Measurements from ENCODE around the gene NEXN.
"Not testable (repeated sequence)": the region's sequence is repeated elsewhere in the genome, so short reads cannot be mapped to it uniquely, and the experiment has no call there.

The NEXN gene

DNA sequence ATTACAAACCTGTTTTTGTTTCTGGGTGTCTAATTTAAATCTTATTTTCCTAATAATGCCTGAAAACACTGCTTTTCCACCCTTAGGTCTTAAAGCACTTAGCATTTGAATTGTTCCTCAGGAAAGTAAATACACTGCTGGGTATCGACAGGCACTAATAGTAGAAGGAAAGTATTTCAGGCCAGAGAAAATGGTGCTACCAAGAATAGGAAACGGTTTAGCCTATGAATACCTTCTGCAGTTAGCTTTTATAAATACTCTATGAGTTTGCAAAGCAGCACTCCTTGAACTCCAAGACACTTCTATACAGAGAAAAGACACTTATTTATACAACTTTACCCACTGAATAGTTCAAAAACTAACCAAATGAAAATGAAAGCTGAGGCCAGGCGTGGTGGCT is 83.7 kb downstream of the NEXN start:
- DNase-seq = no peak

DNA sequence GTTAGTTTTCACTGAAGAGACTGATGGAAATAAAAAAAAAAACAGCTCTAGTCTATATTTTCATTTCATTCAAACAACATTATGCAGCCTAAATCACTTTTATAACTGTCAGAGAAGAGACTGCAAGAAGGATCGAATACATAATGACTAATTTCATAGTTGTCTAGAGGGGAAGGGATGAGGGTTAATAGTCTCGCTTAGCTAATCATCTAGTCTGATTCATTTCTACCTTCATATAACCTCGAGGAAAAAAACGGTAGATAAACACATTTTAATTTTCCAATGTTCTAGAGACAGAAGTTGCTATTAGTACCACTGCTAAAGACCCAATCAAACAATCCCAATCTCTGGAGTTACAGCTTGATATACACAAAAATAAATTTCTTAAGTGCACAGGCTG is 87.0 kb downstream of the NEXN start:
- no peak for DNase-seq

DNA sequence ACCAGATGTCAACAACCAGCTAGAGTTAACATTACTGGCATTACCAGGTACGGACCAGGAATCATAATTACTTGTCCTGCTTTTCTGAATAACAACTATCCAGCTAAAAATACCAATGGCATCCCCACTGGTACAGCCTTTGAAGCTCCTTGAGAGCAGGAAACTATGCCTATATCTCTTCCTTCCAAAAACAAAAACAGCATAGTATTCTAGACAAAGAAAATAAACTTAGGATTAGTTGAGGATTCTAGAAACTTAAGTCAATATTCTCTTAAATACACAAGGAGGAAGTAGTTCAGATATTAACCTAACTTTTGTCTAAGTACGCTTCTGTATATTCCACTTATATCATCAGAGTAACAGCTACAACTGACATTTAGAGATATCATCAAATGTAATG is 87.5 kb downstream of the NEXN start:
- no peak for DNase-seq

DNA sequence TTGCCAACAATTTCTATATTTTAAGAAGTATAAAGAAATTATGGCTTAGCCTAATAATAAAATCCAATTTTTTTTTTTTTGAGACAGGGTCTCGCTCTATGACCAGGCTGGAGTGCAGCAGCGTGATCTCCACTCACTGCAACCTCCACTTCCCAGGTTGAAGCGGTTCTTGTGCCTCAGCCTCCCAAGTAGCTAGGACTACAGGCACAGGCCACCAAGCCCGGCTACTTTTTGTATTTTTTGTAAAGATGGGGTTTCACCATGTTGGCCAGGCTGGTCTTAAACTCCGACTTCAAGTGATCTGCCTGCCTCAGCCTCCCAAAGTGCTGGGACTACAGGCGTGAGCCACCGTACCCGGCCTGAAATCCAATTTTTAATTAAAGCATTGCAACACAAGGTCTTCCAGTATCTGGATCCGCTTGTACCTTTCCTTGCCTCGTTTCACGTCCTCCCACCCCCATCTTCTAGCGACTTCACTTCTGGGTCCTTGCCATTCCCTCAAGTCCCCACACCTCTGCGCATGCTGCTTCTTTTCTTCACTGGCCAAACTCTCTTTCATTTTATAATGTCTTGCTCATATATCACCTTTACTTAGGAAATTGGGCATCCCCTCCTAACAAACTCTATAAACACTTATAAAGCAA is 88.1 kb downstream of the NEXN start:
- no peak for DNase-seq

DNA sequence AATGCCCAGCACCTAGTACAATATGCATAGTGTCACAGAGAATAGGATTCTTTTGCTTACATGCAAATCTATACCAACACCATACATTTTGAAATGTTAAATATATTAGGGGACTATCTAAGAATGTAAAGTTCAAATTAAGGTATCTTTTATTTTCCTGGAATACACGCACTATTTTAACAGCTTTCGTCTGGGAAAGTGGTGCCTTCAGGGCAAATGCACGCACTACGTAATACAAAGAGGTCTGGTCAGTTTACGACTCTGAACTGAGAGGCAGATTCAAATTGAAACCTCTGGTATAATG is 89.5 kb downstream of the NEXN start:
- DNase-seq = no peak

DNA sequence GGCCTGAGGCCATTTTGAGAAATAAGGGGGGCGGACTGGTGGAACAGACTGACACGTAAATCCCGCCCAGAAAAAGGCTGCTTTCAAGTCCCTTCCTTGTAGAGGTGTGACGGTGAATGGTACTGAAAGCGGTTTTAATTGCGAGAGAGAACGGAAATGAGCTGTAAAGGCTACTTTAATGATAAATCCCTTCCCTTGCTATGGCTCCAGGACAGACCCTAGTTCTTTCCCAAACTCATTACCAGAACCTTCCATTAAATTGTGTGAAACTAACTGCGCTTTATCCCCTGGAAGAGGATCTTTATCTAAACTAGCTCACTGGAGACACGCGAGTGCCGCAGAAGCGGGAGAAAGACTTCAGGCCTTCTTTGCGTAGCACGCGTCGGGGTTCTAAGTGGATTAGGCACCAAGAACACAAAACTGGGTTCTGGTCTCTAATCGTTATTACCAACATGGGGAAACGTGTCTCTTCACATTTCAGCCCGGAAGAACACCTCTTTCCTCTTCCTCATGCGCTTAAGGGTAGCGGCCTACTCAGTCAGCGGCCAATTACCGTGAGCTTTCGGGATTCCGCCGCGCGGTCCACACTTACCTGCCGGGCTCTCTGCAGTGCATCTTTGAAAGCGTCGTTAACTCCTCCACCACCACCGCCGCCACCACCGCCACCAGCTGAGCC is 90.0 kb downstream of the NEXN start:
- DNase-seq = peak; percentile 85

DNA sequence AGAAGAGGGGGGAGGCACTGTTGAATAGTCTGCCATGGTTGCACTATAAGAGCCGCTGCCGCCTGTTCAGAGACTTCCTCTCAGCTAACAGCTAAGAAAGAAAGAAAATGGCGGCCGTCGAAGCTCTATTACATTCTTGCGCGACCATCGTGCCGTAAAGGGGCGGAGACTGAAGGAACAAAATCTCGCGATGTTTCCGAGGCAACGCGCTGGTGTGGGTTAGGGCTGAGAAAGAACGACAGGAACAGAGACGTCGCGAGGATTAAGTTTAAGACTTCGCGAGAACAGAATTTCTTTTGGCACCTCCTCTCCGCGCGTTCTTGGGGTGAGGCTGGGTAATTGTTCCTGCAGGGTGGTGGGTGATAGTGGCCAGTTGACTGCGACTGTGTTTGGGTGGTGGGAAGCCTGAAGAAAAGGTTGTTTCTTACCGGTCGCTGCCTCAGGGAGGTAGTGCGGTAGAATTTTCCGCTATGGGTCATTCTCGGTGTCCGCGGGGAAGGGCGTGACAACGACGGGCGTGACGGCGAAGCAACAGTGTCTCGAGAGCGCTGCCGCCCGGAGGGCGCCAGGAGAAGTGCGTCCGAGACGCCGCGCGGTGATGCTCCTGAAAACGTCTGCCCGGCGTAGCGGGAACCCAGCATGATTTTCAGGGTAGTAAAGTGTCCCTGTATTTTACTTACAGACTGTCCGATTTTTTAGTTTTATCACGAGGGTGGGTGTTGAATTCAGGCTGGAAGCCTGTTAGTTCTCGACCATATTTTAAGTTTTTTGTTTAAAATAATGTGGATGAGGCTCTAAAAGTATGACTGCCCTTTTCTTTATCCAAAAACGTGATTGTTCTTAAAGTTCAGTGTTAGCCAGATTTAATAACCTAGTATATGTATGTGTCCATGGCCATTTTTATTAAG is 90.8 kb downstream of the NEXN start, which contains the start of gene FUBP1:
TSS of gene FUBP1 (minus strand) at position 104 of the 908 bp plus-strand sequence. CDS start at position 36, 68 bp downstream.
- DNase-seq = peak; percentile 95

DNA sequence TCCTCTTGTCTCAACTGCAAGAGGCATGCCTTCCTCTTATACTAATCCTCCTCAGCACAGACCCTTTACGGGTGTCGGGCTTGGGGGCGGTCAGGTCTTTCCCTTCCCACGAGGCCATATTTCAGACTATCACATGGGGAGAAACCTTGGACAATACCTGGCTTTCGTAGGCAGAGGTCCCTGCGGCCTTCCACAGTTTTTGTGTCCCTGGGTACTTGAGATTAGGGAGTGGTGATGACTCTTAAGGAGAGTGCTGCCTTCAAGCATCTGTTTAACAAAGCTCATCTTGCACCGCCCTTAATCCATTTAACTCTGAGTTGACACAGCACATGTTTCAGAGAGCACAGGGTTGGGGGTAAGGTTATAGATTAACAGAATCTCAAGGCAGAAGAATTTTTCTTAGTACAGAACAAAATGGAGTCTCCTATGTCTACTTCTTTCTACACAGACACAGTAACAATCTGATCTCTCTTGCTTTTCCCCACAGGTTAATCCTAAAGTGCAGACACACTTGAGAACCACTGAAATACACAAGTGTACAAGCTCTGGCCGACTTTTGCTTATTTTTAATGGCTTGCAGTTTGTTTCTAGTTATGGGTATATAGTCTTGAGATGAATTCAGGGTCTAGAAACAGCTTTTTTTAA is 95.0 kb downstream of the NEXN start:
- not testable (repeated sequence) for DNase-seq

DNA sequence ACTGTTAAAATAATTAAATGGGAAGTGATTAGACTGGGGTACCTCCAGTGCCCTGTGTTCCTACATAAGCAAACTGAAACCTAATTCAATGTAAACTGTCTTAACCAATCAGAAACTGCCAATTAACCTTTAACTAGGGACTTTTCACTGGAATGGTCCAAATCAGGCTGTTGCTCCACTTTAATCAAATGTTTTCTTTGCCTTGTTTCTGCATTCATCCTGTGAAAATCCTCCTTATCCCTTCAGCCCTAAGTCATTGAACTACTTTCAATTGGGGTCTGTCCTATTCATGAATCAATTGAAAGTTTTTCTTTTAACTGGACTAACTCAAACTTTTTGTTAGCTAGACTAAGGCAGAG is 95.6 kb downstream of the NEXN start:
- DNase-seq = no peak

DNA sequence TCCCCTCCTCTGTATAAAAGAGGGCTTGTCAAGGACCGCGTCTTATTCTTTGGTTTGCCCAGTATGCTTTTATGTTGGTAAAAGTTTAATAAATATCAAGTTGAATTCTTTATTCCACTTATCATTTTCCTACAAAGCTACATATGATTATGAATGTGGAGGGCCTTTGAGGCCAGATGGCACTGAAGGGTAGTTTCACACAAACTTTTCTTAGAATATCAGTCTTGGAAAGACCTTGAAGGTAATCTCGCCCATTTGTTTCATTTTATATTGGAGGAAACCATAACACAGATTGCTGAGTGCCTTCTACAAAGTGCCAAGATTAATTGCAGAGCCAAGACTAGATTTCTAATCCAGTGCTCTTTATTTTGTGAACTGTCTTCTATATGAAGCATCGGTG is 96.2 kb downstream of the NEXN start:
- no peak for DNase-seq

DNA sequence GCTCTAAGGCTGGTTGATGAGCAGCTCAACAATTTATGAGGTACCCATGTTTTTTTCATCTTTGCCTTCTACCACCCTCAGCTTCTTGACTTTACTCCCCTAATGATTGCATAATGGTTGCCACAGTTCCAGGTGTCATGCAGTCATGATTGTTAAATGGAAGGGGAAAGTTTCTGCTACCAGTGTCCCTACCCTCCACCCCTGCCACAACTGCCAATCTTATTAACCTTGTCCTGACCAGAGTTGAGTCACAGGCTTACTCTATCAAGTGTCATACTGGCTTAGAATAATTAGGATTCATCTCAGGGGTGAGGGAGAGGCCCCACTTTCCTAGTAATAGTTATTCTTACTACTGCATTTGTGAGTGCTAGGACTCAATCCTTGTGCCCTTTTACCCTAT is 98.4 kb downstream of the NEXN start:
- no peak for DNase-seq

DNA sequence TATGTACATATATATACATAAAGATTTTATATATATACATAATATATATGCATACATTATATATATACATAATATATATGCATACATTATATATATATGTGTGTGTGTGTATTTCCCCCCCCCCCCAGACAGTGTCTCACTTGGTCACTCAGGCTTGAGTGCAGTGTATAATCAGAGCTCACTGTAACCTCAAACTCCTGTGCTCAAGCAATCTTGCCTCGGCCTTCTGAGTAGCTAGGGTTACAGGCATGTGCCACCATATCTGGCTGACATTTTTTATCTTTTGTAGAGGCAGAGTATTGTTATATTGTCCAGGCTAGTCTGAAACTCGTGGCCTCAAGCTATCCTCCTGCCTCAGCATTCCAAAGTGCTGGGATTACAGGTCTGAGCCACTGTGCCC is 99.5 kb downstream of the NEXN start:
- DNase-seq = no peak

DNA sequence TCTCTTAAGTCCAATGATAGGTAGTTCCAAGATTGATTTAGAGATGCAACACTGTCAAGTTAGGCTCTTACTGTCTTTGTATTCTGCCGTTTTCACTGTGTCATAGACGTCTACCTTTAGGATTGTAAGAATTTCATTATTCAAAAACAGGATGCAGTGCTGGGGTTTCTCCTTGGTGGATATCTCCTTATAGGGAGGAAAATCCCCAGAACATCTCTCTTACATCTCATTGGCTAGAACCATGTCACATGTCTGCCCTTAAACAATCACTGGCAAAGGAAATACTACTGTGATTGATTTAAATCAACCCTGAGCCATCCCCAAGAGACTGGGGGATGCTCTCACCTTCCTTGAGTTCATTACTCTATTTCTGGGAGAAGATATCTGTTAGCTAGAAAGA is 101.3 kb downstream of the NEXN start:
- no peak for DNase-seq

DNA sequence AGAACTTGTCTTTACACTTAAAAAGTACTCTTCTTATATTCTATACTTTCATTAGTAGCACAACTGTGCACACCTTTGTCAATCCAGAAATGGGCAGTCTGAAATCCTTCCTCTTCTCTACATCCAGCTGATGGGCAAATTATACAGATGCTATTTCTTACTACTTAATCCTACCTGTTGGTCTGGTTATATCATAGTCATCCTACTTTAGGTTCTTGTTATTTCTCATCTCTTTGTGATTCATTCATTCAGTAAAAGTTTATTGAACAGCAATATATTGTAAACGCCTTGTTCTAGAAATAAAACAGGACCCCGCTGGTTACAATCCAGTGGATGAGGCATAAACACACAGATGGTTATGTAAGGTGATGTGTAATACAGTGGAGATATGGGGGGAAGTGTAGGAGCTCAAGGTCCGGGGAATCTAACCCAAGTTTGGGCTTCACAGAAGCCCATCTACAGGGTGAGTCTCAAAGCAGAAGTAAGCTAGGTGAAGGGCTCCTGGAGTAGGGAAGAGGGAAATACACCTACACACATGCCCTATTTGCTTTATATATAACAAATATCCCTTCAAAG is 102.3 kb downstream of the NEXN start:
- DNase-seq = no peak

DNA sequence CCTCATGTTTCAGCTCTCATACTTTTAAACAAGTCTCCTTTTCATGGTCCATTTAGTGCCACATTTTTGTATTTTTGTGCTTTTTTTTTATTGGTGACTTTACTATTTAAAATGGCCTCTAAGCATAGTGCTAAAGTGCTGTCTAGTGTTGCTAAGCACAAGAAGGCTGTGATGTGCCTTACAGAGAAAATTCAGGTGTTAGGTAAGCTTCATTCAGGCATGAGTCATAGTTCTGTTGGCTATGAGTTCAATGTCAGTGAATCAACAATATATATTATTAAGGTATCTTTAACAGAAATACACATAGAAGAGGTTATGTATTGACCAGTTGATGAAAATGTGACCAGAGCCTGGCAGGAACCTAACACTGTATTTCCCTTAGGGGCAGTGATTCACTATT is 103.2 kb downstream of the NEXN start:
- DNase-seq = no peak

Measured in RPMI8226 (cell line).